ENCODE data around the gene MRC1. TPM values are rescaled to one million over a fixed set of nuclear protein-coding genes. Genes with fewer than 3 reads are reported as not detected.

The MRC1 gene
- total and polyA plus RNA-seq, 9 of the 15 experiments (the other 6 are each of a cell fraction or from before 2014, with no cell fraction given) = 0.01 to 0.20 (median 0.03) TPM; not detected in 5

DNA sequence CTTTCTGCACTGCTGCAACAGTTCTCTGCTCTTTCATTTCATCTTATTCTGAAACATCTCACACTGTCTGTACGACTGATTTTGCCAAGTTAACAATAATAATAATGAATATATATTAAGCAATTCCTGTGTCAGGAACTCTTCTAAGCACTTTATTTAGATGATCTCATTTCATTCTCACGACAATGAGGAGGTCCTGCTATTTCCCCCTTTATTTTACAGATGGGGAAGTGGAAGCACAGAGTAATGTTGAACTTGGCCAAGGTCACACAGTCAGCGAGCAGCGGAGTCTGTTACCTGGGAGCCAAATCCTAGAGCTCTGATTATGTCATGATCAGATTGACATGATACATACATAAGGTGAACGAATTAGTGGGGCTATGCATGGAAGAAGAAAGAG is 5.8 kb downstream of the MRC1 start:
- no peak for TF ChIP-seq MECOM (CRISPR knock-in tag; IDR thresholded peaks at IDR 0.05)
- TF ChIP-seq RAD21 (CRISPR knock-in tag; conservative IDR thresholded peaks at IDR 0.05 in 1 of 2, IDR thresholded peaks at IDR 0.05 in 1 of 2) = no peak
- TF ChIP-seq HNRNPK (IDR thresholded peaks at IDR 0.05; ENCODE audit: low read depth, low read length, poor library complexity, severe bottlenecking) = no peak
- TF ChIP-seq CHD2 (IDR thresholded peaks at IDR 0.05; ENCODE audit: low read depth, low read length) = no peak
- no peak for TF ChIP-seq KDM2B (CRISPR knock-in tag; IDR thresholded peaks at IDR 0.05)
- TF ChIP-seq, protein P1, sequence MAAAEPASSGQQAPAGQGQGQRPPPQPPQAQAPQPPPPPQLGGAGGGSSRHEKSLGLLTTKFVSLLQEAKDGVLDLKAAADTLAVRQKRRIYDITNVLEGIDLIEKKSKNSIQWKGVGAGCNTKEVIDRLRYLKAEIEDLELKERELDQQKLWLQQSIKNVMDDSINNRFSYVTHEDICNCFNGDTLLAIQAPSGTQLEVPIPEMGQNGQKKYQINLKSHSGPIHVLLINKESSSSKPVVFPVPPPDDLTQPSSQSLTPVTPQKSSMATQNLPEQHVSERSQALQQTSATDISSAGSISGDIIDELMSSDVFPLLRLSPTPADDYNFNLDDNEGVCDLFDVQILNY (CRISPR knock-in tag; IDR thresholded peaks at IDR 0.05) = no peak
- TF ChIP-seq, protein P2, sequence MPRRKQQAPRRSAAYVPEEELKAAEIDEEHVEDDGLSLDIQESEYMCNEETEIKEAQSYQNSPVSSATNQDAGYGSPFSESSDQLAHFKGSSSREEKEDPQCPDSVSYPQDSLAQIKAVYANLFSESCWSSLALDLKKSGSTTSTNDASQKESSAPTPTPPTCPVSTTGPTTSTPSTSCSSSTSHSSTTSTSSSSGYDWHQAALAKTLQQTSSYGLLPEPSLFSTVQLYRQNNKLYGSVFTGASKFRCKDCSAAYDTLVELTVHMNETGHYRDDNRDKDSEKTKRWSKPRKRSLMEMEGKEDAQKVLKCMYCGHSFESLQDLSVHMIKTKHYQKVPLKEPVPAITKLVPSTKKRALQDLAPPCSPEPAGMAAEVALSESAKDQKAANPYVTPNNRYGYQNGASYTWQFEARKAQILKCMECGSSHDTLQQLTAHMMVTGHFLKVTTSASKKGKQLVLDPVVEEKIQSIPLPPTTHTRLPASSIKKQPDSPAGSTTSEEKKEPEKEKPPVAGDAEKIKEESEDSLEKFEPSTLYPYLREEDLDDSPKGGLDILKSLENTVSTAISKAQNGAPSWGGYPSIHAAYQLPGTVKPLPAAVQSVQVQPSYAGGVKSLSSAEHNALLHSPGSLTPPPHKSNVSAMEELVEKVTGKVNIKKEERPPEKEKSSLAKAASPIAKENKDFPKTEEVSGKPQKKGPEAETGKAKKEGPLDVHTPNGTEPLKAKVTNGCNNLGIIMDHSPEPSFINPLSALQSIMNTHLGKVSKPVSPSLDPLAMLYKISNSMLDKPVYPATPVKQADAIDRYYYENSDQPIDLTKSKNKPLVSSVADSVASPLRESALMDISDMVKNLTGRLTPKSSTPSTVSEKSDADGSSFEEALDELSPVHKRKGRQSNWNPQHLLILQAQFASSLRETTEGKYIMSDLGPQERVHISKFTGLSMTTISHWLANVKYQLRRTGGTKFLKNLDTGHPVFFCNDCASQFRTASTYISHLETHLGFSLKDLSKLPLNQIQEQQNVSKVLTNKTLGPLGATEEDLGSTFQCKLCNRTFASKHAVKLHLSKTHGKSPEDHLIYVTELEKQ (CRISPR knock-in tag; IDR thresholded peaks at IDR 0.05) = no peak
- TF ChIP-seq ZNF174 (CRISPR knock-in tag; IDR thresholded peaks at IDR 0.05) = no peak
- no peak for TF ChIP-seq CEBPG (CRISPR knock-in tag; IDR thresholded peaks at IDR 0.05)
- TF ChIP-seq CEBPG (tag; conservative IDR thresholded peaks at IDR 0.05 in 1 of 2, IDR thresholded peaks at IDR 0.05 in 1 of 2) = no peak
- ATAC-seq = no peak
- no peak overlapping the region for H3K9ac ChIP-seq (ENCODE audit: insufficient read depth in 1 of 2, low read depth in 2 of 2, low read length in 2 of 2)
- H3K36me3 ChIP-seq (ENCODE audit: control insufficient read depth, insufficient read depth, low read length) = no peaks in the 10 kb centered on the region
- H3K4me1 ChIP-seq (replicated peaks in 1 of 2; ENCODE audit: control insufficient read depth in 2 of 2, insufficient read depth in 2 of 2, low read length in 2 of 2) = no peaks in the 10 kb centered on the region
- no peaks in the 10 kb centered on the region for H3K9me1 ChIP-seq (ENCODE audit: control insufficient read depth, insufficient read depth, low read length)
- no peak overlapping the region for H2AFZ ChIP-seq (ENCODE audit: low read depth, low read length)
- intact Hi-C loops (cut with micrococcal nuclease) = no loop called here
- WGBS (ENCODE audit: insufficient coverage, low coverage, missing lambda C conversion rate) = 0% methylated on average over 5 of the region's 5 CpGs
- ChIA-PET POLR2A (interaction anchor here (0.6 kb wide), 1 partner anchor 156 kb away, joined by 3 read pairs; no protein-coding TSS in a partner anchor), CTCF (ENCODE audit: low intra/inter-chr PET ratio) (no interaction called here)
- FAIRE-seq = no peak
- H3K79me2 ChIP-seq (ENCODE audit: control insufficient read depth, insufficient read depth, low read length) = no peaks in the 10 kb centered on the region
- H3K9me3 ChIP-seq (replicated peaks; ENCODE audit: control insufficient read depth, insufficient read depth, low read depth, low read length) = no peaks in the 10 kb centered on the region
- no peak for DNase-seq (ENCODE audit: extremely low read depth in 1 of 4, low spot score in 3 of 4)
- BruUV-seq (replicated peaks) = no TSS peak
- peaks cover 20 to 55% of the 10 kb centered on the region in 2 experiments; a peak in 3 of 5 replicates for H3K27me3 ChIP-seq (ENCODE audit: control insufficient read depth in 2 of 2, insufficient read depth in 2 of 2, low read length in 2 of 2)
- in situ Hi-C loops (cut with MboI) = no loop called here
- 0 out of 2 replicates have a peak, but pooled peaks cover 3% of the 10 kb centered on the region for H4K20me1 ChIP-seq (replicated peaks; ENCODE audit: control insufficient read depth, insufficient read depth, low read length)
- no peak overlapping the region for H3K4me2 ChIP-seq (ENCODE audit: insufficient read depth, low read length)
- H3K4me3 ChIP-seq = no peak overlapping the region
- H3K27ac ChIP-seq (ENCODE audit: extremely low read depth, low read depth, low read length) = no peak overlapping the region

Data from K562 (cell line).